Activated naive CD8-positive, alpha-beta T cell treated with anti-CD3 and anti-CD28 coated beads, Interleukin-2, amount 50 U/mL, for 24 hours (primary cell): ENCODE results near the gene ZAR1.

ENCODE experiments used
- ATAC-seq: fragments of 150-1000 bp; cut with Tn5 transposase; one replicate; pipeline ENCODE4 v1.10.0; 2021
- DNase-seq: peaks from one replicate; pipeline ENCODE4 v3.0.0; 2021
- H3K27ac Mint-ChIP-seq: one replicate; pipeline ENCODE4 v1.8.0; 2021; ENCODE audit warnings: mild to moderate bottlenecking, mixed read lengths
- H3K27me3 Mint-ChIP-seq: one replicate; pipeline ENCODE4 v1.8.0; 2021; ENCODE audit warnings: mixed read lengths
- H3K36me3 Mint-ChIP-seq: one replicate; pipeline ENCODE4 v1.8.0; 2021; ENCODE audit warnings: low read depth, mixed read lengths
- H3K4me1 Mint-ChIP-seq: one replicate; pipeline ENCODE4 v1.8.0; 2021; ENCODE audit warnings: mixed read lengths
- H3K4me3 Mint-ChIP-seq: one replicate; pipeline ENCODE4 v1.8.0; 2021; ENCODE audit warnings: mild to moderate bottlenecking, moderate library complexity, mixed read lengths
- H3K9me3 Mint-ChIP-seq: one replicate; pipeline ENCODE4 v1.8.0; 2021; ENCODE audit warnings: mixed read lengths

Gene ZAR1

DNA sequence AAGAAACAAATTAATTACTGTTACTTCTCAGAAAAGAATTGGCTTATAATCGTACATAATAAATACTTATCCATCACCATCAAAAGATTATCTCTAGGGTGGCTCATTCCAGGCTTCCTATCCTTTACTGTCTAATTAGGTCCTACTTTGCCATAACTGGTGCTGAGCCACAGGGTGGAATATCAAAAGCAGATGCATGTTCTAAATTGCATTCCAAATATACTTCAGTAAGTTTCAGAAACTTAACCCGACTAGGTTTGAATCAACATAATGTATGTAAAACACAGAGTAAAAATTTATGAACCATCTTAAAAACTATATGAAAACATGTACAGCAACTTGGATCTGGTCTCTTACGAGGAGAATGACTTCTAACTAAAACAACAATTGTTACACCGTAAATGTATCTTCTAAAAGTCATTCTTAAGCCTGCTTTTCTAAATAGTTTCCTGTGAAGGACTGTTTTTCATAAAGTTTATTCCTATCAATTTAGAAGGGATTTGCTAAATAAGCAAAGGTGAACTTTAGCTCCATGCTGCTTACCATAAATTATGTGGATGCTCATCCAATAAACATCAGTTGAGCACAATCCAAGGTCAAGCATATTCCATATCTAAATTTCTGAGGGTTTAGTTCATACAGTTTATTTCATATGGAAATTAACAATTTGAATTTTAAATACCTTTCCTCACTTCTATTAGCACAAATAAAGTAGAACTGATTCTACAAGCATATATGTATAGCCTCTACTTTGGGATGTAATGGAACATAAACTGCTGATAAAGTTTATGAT, 13.4 kb downstream of the ZAR1 start:
- no peak for ATAC-seq
- H3K36me3 Mint-ChIP-seq, result peaks cover 29% of the 10 kb centered on the region

GRCh38 chr4:48504026-48504330, 13.9 kb downstream of the ZAR1 start:
- Mint-ChIP-seq H3K4me1 (peaks cover 18% of the 10 kb centered on the region), H3K36me3 (peaks cover 28% of the 10 kb centered on the region), H3K27ac (no peak overlapping the region), H3K9me3 (no peaks in the 10 kb centered on the region), H3K27me3 (no peaks in the 10 kb centered on the region), H3K4me3 (no peak overlapping the region)
- DNase-seq (no peak), ATAC-seq (no peak)

More for the DNA sequence above, 13.4 kb downstream of the ZAR1 start:
- Mint-ChIP-seq H3K4me3 (no peak overlapping the region), H3K27me3 (no peaks in the 10 kb centered on the region), H3K4me1 (peaks cover 21% of the 10 kb centered on the region), H3K27ac (no peak overlapping the region), H3K9me3 (no peaks in the 10 kb centered on the region)
- no peak for DNase-seq

DNA sequence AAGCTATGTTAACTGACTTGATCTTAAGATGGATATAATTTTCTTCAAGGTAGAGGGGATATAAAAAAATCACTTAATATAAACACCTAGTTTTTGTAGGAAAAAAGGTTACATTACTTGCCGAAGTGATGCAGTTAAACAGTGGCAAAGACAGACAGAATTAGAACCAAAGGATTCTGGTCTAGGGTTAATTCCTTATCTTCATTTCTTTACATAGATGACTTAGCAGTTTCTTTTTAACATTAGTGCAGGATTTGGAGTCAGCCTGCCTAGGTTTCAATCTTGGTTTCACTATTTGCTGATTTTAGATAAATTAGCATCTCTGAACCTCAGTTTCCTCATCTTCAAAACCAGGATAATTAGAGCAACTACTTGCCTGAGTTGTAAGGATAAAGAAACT, 14.3 kb downstream of the ZAR1 start:
- Mint-ChIP-seq H3K27ac (no peak overlapping the region), H3K27me3 (no peaks in the 10 kb centered on the region), H3K4me3 (no peak overlapping the region), H3K9me3 (no peaks in the 10 kb centered on the region), H3K36me3 (peaks cover 28% of the 10 kb centered on the region), H3K4me1 (peaks cover 15% of the 10 kb centered on the region)
- ATAC-seq (no peak), DNase-seq (no peak)

DNA sequence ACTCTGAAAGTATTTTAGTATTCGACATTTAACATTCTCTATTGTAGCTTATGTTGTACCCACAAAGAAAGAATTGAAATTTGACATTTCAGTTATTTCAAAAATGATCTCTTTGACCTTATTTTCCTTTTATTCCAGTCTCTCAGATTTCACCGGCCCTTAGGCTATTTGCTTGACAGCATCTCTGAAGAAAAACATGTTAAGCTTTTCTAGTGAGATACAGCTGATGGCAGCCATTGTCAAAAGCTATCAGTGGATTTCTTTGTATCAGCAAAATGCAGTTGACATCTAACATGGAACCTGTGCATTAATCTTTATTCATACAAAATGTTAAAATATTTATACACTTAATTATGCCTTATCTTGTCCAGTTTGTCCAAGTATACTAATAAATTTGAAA, 16.7 kb downstream of the ZAR1 start:
- peaks cover 5% of the 10 kb centered on the region for H3K4me1 Mint-ChIP-seq
- DNase-seq (no peak), ATAC-seq (no peak)
- H3K27ac Mint-ChIP-seq, result no peak overlapping the region
- H3K9me3 Mint-ChIP-seq, result no peaks in the 10 kb centered on the region
- H3K36me3 Mint-ChIP-seq, result peaks cover 26% of the 10 kb centered on the region
- no peak overlapping the region for H3K4me3 Mint-ChIP-seq
- H3K27me3 Mint-ChIP-seq, result no peaks in the 10 kb centered on the region

GRCh38 chr4:48509543-48509942, 19.5 kb downstream of the ZAR1 start:
- ATAC-seq (no peak), DNase-seq (no peak)
- Mint-ChIP-seq H3K4me3 (no peak overlapping the region), H3K27ac (no peak overlapping the region), H3K4me1 (no peaks in the 10 kb centered on the region), H3K9me3 (no peaks in the 10 kb centered on the region), H3K27me3 (no peaks in the 10 kb centered on the region), H3K36me3 (peaks cover 40% of the 10 kb centered on the region)

DNA sequence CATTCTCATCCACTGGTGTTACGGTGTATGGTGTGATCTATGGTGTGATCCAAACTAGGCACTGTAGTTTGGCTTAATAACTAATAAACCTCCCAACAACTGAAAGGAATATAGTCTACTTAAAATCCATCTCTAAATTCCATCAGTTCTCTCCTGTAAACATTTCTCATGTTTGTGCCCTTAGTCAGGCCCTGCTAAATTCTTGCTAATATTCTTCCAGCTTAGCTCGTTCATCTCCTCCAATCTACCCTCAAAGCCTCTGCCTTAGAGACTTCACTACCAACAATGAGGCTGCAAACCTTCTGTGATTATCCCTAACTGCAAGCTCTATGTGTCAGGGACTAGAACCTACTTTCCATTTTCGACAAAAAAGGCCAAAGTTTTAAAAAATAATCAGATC, 28.1 kb downstream of the ZAR1 start:
- no peak for DNase-seq
- Mint-ChIP-seq H3K27me3 (no peaks in the 10 kb centered on the region), H3K27ac (no peak overlapping the region), H3K9me3 (no peaks in the 10 kb centered on the region), H3K4me3 (no peak overlapping the region), H3K36me3 (peaks cover 34% of the 10 kb centered on the region), H3K4me1 (no peaks in the 10 kb centered on the region)
- no peak for ATAC-seq

GRCh38 chr4:48526406-48526805, 36.4 kb downstream of the ZAR1 start:
- no peak overlapping the region for H3K4me3 Mint-ChIP-seq
- peaks cover 37% of the 10 kb centered on the region for H3K36me3 Mint-ChIP-seq
- H3K9me3 Mint-ChIP-seq, result no peaks in the 10 kb centered on the region
- DNase-seq (no peak), ATAC-seq (no peak)
- H3K4me1 Mint-ChIP-seq, result no peaks in the 10 kb centered on the region
- no peak overlapping the region for H3K27ac Mint-ChIP-seq
- no peaks in the 10 kb centered on the region for H3K27me3 Mint-ChIP-seq

DNA sequence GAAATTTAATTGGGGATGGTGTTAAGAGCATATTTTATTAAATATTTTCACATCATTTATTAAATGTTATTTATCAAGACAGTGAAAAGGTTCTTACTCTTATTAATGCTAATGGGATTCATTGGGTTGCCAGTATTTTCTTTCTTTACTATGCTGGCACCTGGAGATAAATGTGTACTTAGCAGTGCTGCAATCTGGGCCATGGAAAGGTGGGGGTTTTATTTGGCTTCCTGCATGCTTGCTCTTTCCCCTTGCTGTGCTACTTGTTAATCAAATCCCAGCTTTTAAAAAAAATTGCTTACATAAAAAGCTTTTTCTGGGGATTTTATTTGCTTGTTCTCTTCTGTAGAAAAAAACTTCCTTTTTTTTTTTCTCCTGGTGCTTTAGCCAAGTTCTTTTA, 48.3 kb downstream of the ZAR1 start:
- DNase-seq (no peak), ATAC-seq (no peak)
- Mint-ChIP-seq H3K27ac (no peak overlapping the region), H3K36me3 (peaks cover 25% of the 10 kb centered on the region), H3K9me3 (no peaks in the 10 kb centered on the region), H3K4me3 (no peak overlapping the region), H3K4me1 (no peaks in the 10 kb centered on the region), H3K27me3 (no peaks in the 10 kb centered on the region)

- Mint-ChIP-seq H3K36me3 (peaks cover 26% of the 10 kb centered on the region), H3K4me3 (no peak overlapping the region), H3K27ac (no peak overlapping the region), H3K9me3 (no peaks in the 10 kb centered on the region), H3K4me1 (no peaks in the 10 kb centered on the region), H3K27me3 (no peaks in the 10 kb centered on the region)
- ATAC-seq (no peak), DNase-seq (no peak)
These were observed 49.5 kb downstream of the ZAR1 start for GRCh38 chr4:48539597-48539996.

- ATAC-seq (no peak), DNase-seq (no peak)
- Mint-ChIP-seq H3K36me3 (peaks cover 27% of the 10 kb centered on the region), H3K27me3 (no peaks in the 10 kb centered on the region), H3K27ac (peak overlapping the region; percentile 4), H3K4me3 (no peak overlapping the region), H3K4me1 (no peaks in the 10 kb centered on the region), H3K9me3 (no peaks in the 10 kb centered on the region)
These were observed 52.8 kb downstream of the ZAR1 start for GRCh38 chr4:48542888-48543287.

DNA sequence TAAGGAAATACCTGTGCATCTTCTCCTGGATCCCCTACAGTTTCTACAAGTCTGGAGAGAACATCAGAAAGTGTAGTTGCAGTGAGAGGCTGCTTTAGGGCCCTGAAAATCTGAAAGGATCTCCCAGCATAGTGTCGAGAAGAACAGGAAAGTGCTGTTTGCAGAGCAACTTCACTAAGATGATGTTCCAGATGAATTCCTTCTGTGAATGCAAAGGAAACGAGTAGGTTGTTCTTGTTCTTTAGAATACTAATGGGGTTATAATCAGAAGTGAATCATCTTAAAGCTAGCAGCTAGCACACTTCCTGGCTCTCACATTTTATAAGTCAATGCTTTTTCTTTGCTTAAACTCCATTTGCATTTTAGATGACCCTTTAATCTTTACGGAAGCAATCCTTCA, 53.7 kb downstream of the ZAR1 start:
- Mint-ChIP-seq H3K4me3 (no peak overlapping the region), H3K27ac (peak overlapping the region; percentile 47), H3K9me3 (no peaks in the 10 kb centered on the region), H3K36me3 (peaks cover 31% of the 10 kb centered on the region), H3K27me3 (no peaks in the 10 kb centered on the region), H3K4me1 (no peaks in the 10 kb centered on the region)
- DNase-seq (no peak), ATAC-seq (no peak)
